HG02852 (cell line): ENCODE measurements around the gene RNF40.

Experiments
- ATAC-seq: cut with Tn5 transposase; IDR thresholded peaks from one replicate; pipeline ENCODE4 v1.9.1; 2021; ENCODE audit warnings: mild to moderate bottlenecking, moderate library complexity; ENCODE audit not compliant: unreplicated experiment

RNF40 gene

DNA sequence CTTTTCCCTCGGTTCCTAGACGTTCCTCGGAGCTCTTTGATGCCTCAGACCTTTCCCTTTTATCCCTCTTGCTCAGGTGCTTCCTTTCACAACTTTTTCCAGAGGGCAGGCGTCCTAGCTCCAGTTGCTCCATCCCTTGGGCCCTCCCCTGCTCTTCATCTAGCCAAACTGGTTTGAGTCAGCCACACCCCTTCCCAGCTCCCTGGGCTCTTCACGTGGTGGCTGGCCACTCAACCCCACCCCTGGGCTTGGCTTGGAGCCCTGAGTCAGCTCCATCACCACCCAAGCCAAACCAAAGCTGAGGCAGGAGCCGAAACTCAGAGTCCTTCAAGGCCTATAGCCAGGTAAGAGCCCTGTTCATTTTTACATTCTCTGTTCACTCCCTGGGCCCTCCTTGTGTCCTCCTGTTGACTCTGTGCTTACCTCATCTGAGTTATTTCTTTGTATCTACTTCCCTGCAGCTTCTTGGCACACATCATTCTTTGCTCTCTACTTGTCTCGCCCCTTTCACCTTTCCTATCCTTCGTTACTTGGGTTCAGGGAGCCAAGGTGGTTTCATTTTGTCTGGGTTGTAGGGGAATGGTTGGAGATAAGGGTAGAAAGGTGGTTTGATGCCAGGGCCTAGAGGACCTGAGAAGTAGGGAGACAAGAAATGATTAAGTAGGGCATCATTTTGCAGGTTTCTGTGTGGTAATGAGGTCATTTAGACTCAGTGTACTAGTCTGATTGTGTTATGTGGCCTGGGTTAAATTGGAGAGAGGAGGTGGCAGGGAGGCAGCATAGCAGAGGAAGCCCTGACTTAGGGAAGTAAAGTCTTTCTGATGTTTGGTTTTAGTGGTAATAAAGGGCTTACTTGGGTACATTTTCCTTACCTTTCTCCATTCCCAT, 21.5 kb upstream of the RNF40 start:
- no peak for ATAC-seq

DNA sequence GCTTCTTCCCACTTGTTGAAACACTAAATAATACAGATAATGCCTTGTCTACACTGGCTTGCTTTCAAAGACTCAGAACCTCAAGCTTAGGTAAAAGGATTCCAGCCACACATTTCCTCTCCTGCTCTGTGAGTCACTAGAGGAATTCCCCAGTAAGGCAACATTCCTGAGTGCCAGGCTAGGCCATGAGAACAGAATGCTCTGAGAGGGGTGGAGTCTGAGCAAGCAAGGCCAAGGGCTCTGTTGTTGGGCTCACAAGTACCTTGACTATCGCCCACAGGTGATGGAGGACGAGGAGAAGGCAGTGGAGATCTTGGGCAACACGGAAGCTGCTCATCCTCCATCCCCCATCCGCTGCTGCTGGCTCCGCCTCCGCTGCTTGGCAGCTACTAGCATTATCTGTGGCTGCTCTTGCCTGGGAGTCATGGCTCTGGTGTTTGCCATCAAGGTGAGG, 20.6 kb upstream of the RNF40 start:
- no peak for ATAC-seq

DNA sequence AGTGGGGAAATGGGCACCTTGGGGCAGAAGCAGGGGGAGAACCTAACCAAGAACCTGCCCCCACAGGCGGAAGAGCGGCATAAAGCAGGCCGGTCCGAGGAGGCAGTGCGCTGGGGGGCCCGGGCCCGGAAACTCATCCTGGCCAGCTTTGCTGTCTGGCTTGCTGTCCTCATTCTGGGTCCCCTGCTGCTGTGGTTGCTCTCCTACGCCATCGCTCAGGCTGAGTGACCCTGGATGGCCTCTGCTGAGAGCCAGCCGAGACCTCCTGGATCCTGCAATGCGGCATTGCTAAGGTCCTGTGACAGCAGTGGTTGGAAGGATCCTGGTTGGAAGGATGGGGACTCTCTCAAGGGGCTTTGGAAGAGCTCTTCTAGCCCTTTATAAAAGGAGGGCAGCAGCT, 18.4 kb upstream of the RNF40 start:
- no peak for ATAC-seq

DNA sequence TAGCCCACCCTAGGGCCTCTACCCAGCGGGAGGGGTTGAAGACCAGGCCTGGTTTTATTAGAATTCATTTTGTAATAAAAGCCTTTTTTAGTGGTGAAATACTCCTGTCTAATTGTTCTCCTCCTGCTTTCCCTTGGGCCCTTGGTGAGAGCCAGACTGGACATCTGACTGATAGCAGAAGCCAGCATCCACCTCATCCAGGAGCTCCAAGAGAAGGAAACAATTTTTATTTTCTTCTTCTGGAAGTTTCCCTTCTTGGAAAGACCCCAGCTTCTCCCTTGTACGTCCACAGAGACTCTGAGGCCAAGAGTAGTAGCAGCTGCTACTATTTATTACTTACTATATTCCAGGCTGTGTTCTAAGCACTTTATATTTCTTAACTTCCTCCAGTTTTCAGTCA, 17.9 kb upstream of the RNF40 start:
- no peak for ATAC-seq

DNA sequence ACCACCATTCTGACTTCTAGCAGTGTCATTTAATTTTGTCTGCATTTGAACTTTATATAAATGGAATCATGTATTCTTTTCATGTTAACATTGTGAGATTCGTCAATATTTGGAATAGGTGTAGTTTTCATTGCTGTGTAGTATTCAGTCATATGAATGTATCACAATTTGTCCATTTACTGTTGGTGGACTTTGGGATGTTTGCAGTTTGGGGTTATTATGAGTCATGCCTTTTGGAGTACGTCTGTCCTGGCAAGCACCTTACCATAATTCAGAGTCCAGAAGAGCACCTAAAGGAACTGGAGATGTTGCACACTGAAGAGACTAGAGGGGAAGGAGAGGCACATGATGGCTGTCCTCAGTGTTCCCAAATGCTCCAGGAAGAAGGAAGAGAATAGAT, 17.0 kb upstream of the RNF40 start:
- no peak for ATAC-seq

DNA sequence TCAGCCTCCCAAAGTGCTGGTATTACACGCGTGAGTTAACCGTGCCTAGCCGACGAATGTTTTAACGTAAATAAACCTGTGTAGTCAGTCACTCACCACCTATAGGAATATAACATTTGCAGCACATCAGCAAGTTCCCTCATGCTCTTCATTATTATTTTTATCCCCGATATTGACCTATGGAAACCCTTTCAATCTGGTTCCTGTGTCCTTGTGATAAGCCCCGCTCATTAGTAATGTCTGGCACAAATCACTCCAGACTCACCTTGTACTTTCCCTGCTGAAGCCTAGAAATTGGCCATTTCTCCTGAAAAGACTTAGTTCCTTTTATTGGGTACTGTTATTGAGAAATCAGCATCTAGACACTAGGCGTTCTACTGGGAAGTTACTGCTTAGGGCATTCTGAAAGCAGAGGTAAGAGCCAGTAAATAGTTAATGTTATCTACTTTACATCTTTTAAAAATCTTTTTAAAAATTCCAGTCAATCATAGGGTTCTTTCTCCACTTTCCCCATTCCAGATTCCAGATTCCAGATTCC, 15.4 kb upstream of the RNF40 start:
- ATAC-seq = no peak

DNA sequence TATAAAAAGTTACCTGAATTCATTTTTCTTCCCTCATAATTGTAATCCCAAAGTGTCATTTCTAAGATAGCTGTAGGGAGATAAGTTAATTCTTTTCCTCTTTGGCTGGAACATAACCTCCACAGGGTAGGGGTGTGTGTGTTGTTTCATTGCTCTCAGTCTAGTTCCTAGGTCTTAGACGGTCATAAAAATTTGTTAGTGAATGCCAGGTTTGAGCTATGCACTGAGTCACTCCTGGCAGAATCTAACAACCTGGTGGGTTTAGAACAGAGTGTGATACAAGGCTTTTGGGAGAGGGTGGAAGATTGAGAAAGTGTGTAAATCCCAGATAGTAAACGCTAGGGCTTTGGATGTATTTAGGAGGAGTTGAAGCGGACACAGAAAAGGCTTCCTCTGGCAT, 14.8 kb upstream of the RNF40 start:
- ATAC-seq = no peak

DNA sequence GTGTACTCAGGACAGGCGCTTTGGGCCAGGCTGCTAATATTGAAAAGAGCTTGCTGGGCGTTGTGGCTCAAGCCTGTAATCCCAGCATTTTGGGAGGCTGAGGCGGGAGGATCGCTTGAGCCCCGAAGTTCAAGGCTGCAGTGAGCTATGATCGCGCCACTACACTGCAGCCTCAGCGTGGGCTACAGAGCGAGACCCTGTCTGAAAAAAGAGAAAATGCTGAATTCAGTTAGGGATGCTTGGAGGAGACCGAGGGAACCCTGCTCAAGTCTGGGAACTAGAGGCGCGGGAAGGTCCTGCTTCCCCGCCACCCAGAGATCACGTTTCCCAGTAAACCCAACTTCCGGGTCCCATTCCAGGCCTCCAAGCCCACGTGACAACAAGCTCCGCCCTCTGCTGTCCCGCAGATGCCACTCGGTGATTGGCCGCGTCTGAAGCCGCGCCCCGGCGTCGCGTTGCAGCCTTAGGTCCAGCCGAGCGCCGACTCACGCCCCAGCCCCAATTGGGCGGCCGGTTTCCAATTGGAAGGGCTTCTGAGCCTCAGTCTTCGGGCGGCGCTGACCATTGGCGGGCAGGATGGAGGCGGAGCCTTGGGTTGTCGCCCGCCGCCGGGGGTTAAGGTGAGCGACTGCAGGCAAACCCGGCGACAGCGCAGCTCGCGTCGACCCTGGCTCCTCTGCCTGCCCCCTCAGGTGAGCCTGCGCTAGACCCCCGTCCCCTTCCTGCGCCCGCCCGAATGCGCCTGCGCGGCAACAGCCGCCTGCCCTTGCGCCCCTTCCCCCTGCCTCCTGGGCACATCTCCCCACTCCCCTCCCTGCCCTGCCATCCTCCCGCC, 14.1 kb upstream of the RNF40 start, which contains the start of gene PHKG2:
Gene PHKG2 (plus strand): TSS at position 627 of the 835 bp plus-strand sequence. CDS start 396 bp downstream, outside the sequence.
- peak; percentile 98 for ATAC-seq

DNA sequence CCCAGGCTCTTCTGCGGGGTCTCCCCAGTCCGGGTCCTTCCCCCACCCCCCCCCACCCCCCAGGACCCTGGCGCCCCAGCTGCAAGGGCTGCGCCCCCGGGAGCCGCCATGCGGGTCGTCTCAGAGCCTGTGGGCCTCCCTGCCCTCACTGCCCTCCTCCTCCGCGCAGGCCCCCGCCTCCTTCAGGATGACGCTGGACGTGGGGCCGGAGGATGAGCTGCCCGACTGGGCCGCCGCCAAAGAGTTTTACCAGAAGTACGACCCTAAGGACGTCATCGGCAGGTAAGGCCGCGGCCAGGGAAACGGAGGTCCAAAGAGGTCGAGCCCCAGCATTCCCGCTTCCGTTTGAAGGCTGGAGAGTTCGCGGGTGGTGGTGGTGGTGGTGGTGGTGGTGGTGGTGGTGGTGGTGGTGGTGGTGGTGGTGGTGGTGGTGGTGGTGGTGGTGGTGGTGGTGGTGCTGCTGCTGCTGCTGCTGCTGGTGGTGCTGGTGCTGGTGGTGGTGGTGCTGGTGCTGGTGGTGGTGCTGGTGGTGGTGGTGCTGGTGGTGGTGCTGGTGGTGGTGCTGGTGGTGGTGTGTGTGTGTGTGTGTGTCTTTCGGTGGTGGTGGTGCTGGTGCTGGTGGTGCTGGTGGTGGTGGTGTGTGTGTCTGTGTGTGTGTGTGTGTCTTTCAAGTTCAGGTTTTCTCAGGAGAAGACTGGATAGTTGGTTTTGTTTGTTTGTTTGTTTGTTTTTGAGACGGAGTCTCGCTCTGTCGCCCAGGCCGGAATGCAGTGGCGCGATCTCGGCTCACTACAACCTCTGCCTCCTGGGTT, 13.3 kb upstream of the RNF40 start:
- no peak for ATAC-seq

DNA sequence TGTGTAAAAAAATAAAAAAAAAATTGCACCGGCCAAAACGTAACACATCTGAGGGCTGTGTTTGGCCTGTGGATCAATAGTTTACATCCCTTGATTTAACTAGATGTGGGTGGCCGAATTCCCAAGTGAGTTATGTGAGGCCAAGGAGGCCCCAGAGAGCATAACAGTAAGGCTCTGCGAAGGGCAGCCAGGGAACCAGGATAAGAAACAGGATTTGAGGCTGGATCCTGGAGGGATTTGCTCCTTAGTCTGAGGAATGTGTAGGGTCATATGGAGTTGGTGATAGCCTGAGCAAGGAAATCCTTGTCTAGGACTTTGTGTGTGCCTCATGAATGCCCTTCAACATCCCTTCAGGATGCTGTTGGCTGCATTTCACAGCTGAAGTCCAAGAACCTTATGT, 11.9 kb upstream of the RNF40 start:
- ATAC-seq = no peak

DNA sequence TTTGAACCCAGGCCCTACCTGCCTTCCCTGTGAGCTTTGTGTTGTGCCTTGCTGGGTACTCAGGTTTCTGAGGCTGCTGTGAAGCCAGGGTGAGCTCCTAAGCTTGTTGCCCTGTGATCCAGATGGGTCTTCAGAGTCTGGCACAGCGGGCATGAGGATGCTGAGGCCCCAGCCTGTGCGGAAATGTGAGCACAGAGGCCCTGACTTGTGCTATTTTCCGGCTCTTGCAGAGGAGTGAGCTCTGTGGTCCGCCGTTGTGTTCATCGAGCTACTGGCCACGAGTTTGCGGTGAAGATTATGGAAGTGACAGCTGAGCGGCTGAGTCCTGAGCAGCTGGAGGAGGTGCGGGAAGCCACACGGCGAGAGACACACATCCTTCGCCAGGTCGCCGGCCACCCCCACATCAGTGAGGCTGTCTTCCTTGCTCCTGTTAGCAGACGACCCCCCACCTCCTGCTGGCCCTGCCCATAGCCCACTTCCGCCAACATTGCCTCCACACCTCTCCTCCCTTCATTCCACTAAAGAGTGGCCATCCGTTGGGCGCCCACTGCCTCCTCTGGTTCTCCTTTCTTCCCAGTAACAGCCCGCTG, 11.2 kb upstream of the RNF40 start:
- no peak for ATAC-seq

DNA sequence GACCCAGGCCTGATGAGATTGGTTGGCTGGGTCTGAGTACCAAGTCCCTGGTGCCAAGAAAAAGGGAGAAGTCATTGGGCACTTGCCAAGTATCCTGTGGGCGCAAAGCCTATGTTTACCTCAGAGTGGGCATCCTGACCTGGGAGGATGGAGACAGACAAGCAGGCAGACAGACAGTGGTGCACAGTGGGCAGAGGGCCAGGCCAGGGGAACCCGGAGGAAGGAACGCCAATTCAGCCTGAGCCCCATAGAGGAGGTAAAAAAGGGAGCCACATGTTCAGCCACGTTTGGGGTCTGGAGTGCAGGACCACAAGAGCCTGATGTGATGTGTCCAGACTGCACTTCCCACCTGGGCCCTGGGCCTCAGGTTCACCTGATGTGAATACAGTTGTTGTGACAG, 8.5 kb upstream of the RNF40 start:
- no peak for ATAC-seq

DNA sequence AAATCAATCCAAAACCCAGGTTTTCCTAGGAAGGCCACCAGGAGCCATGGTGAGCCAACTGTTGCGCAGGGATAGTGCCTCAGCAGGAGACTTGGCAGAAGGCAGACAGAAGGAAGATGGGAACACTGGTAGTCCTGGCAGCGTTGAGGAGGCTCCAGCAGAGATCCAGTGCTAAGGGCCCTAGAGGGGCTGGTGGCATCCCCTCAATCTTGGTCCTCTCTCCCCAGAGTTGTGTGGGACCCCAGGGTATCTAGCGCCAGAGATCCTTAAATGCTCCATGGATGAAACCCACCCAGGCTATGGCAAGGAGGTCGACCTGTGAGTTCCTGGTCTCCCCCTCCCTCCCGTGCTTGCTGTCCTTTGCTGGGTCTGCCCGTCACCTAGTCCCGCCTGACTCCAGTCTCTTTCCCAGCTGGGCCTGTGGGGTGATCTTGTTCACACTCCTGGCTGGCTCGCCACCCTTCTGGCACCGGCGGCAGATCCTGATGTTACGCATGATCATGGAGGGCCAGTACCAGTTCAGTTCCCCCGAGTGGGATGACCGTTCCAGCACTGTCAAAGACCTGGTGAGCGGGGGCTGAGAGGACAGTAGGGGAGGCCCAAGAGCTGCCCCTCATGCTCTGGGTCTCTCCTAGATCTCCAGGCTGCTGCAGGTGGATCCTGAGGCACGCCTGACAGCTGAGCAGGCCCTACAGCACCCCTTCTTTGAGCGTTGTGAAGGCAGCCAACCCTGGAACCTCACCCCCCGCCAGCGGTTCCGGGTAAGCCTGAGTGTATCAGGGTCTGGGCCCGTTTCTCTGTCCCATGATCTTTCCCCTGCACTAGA, 6.0 kb upstream of the RNF40 start:
- no peak for ATAC-seq

DNA sequence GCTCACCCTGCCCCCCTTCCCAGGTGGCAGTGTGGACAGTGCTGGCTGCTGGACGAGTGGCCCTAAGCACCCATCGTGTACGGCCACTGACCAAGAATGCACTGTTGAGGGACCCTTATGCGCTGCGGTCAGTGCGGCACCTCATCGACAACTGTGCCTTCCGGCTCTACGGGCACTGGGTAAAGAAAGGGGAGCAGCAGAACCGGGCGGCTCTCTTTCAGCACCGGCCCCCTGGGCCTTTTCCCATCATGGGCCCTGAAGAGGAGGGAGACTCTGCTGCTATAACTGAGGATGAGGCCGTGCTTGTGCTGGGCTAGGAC, 5.4 kb upstream of the RNF40 start:
- ATAC-seq = no peak

DNA sequence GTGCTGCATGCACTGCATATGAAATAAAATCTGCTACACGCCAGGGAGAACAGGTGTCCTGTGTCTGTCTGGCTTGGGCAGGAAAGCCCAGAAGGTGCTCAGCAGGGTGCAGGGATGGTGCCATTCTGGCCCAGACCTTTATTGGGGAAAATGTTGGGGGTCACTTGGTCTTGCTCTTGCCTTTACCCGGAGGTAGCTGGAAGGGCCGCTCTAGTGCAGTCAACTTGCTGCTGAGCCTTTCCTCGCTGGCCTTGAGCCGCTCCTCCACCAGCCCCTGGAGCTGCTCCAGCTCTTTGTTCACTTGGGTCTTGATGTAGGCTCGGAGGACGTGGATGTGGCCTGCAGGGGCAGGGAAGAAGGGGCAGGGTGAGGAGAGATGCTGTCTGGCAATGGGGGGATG, 4.8 kb upstream of the RNF40 start:
- no peak for ATAC-seq

DNA sequence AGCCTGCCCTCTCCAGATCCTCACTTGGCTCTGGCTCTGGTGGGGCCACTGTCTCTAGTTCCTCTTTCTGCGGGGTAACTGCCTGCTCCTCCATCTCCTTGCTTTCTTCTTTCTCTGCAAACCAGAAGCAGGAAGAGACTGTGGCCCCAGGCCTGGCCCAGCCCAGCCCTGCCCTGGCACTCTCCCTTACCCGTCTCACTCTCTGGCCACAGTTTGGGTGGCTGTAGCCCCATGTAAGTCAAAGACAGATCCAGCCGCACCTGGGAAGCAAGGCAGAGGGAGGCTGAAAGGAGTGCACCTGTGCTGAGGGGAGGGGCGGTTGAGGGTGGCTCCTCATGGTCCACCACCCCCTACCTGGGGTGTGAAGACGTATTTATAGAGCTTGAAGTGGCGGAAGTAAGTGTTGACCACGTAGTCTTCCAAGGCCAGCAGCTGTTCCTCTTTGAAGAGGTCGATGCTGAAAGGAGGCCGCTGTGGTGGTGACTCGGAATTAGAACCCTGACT, 3.1 kb upstream of the RNF40 start:
- ATAC-seq = no peak

DNA sequence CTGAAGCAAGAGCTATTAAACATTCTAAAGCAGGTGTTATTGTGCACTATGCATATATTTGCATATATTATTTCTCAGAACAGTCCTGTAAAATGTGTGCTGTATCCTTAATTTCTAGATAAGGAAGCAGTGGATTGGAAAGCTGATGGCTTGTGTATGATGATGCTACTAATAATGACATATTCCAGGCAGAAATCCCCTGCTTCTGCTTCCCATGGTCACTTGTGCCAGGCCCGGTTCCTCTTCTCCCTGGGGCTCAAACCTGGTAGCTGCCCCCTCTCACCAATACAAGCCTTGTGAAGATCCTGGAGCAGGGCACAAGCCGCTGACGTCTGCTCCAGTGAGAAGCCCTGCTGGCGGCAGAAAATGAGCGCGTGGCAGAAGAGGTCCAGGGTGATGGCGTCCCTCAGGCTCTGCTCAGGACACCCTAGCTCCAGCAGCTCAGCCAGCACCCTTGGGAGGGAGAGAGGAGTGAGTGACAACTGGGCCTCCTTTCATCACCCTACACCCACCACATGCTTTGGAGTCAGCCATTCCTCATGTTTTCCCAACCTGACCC, 2.0 kb upstream of the RNF40 start:
- ATAC-seq = no peak

DNA sequence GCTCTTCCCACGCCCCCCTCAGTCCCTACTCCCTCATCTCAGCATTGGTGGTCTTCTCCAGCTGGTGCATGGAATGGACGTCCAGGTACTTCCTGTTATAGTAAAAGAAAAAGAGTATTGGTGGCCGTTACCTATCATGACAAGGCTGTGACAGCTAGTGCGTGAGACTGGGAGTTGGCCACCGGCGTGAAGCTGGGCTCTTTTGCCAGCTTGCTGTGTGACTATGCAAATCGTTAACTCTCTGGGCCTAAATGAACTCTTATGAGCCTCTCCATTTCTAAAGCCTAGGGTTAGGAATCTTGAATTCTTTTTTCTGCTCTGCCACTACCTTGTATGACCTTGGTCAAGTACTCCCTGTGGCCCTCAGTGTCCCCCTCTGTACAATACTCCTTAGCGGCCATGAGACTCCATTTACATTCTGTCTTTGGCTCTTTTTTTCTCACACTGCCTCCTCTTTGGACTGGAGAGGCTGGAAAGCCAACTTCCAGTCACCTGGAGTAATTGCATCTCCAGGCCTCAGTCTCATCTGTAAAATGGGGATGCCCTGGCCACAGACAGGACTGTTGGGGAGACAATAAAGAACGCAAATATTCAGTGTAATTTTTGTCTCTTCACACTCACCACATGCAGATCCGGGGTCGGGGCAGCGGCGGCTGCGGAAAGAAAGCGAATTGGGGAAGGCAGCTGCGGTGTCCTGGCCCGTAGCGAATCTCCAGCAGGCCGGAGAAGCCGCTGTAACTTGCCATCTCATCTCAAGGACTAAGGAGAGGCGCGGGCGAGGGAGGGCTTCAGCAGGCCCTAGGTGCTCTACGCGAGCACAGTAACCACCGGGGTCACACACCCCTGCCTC, 1.3 kb upstream of the RNF40 start:
- ATAC-seq = no peak
